HCT116 (cell line): ENCODE results near the gene APBA1.

ENCODE experiments used
- ATF3 ChIP-seq: IDR thresholded peaks from 2 replicates; pipeline ENCODE4 v1.6.1; 2012
- CEBPB ChIP-seq: IDR thresholded peaks from 2 replicates; pipeline ENCODE4 v1.6.1; 2012; ENCODE audit warnings: low read depth
- CTCF ChIP-seq, 3 experiments: fragments of 200-600 bp in 1 of 3; sonication (generic) in 1 of 3; IDR thresholded peaks in 2 of 3; conservative IDR thresholded peaks in 1 of 3; 2 replicates each; pipeline ENCODE4 v1.5.1; 2012 to 2017; ENCODE audit warnings: low read depth in 2 of 3, low read length in 2 of 3, antibody characterized with exemption in 1 of 3, borderline replicate concordance in 1 of 3, control low read depth in 1 of 3, mild to moderate bottlenecking in 1 of 3, mixed read lengths in 1 of 3, mixed run types in 1 of 3, moderate library complexity in 1 of 3; ENCODE audit not compliant: insufficient read depth in 1 of 3
- EZH2 ChIP-seq: fragments of 200-600 bp; sonication (generic); IDR thresholded peaks from 2 replicates; pipeline ENCODE4 v1.6.1; 2017; ENCODE audit warnings: antibody characterized with exemption, mixed run types
- EZH2phosphoT487 ChIP-seq: fragments of 200-600 bp; IDR thresholded peaks from 2 replicates; pipeline ENCODE4 v1.6.1; 2018; ENCODE audit warnings: antibody characterized with exemption, borderline replicate concordance
- MAX ChIP-seq: IDR thresholded peaks from 2 replicates; pipeline ENCODE4 v1.6.1; 2012
- POLR2A ChIP-seq: IDR thresholded peaks from 2 replicates; pipeline ENCODE4 v1.7.0; 2011; ENCODE audit warnings: borderline replicate concordance; ENCODE audit not compliant: insufficient read depth, insufficient read length; ENCODE audit errors: extremely low read depth
- POLR2AphosphoS5 ChIP-seq: IDR thresholded peaks from 2 replicates; pipeline ENCODE4 v1.6.1; 2011; ENCODE audit warnings: mild to moderate bottlenecking, low read depth, low read length, moderate library complexity
- RAD21 ChIP-seq: IDR thresholded peaks from 2 replicates; pipeline ENCODE4 v1.6.1; 2012; ENCODE audit warnings: low read depth, mild to moderate bottlenecking
- REST ChIP-seq: IDR thresholded peaks from 2 replicates; pipeline ENCODE4 v1.6.1; 2012; ENCODE audit warnings: low read depth
- SIN3A ChIP-seq: IDR thresholded peaks from 2 replicates; pipeline ENCODE4 v1.6.1; 2012; ENCODE audit warnings: low read depth
- TCF7L2 ChIP-seq: IDR thresholded peaks from 2 replicates; pipeline ENCODE4 v1.7.0; 2011; ENCODE audit warnings: borderline replicate concordance, inconsistent platforms; ENCODE audit not compliant: insufficient read depth, insufficient read length; ENCODE audit errors: extremely low read depth
- ZFX ChIP-seq: fragments of 450-650 bp; IDR thresholded peaks from 2 replicates; pipeline ENCODE4 v1.6.1; 2017

- no peak for TF ChIP-seq REST
- no peak for TF ChIP-seq EZH2phosphoT487
- TF ChIP-seq CEBPB, result no peak
- TF ChIP-seq CTCF (IDR thresholded peaks at IDR 0.05 in 2 of 3, conservative IDR thresholded peaks at IDR 0.05 in 1 of 3; ENCODE audit: borderline replicate concordance in 1 of 3, insufficient read depth in 1 of 3, low read depth in 2 of 3, low read length in 2 of 3), result no peak
- TF ChIP-seq MAX, result no peak
- TF ChIP-seq SIN3A, result no peak
- no peak for TF ChIP-seq POLR2AphosphoS5
- TF ChIP-seq ATF3, result no peak
- TF ChIP-seq EZH2, result no peak
- no peak for TF ChIP-seq ZFX
- TF ChIP-seq RAD21, result no peak
- no peak for TF ChIP-seq POLR2A
- TF ChIP-seq TCF7L2, result no peak
These were observed 209.8 kb downstream of the APBA1 start for GRCh38 chr9:69462394-69462793.
